ENCODE results near the gene FAM3C. TPM values are rescaled to one million over a fixed set of nuclear protein-coding genes. Genes with fewer than 3 reads are reported as not detected.
"Not testable (repeated sequence)": the region's sequence is repeated elsewhere in the genome, so short reads cannot be mapped to it uniquely, and the experiment has no call there.

Gene FAM3C
- total RNA-seq, 3 donors from 2014 or later, result 27.2 to 38.8 (median 36.6) TPM

- Histone ChIP-seq H3K9me3 (no peaks in the 10 kb centered on the region), H3K4me3 (no peak overlapping the region), H3K36me3 (ENCODE audit: low read depth) (no peaks in the 10 kb centered on the region), H3K4me1 (ENCODE audit: low read depth) (no peaks in the 10 kb centered on the region)
- intact Hi-C loops (cut with DNase I, micrococcal nuclease), result no loop called here
- no peak for TF ChIP-seq CTCF (IDR thresholded peaks at IDR 0.05)
- ATAC-seq (no peak), DNase-seq (no peak)
Observed at GRCh38 chr7:121430558-121430957, 34.5 kb upstream of the FAM3C start.

- H3K9me3 ChIP-seq, result no peaks in the 10 kb centered on the region
- intact Hi-C loops (cut with DNase I, micrococcal nuclease), result no loop called here
- DNase-seq, result no peak
- TF ChIP-seq CTCF (IDR thresholded peaks at IDR 0.05), result no peak
- no peaks in the 10 kb centered on the region for H3K4me1 ChIP-seq (ENCODE audit: low read depth)
- ATAC-seq, result no peak
- no peak overlapping the region for H3K4me3 ChIP-seq
- H3K36me3 ChIP-seq (ENCODE audit: low read depth), result no peaks in the 10 kb centered on the region
Observed at GRCh38 chr7:121429798-121430197, 33.7 kb upstream of the FAM3C start.

GRCh38 chr7:121428855-121429489, 32.9 kb upstream of the FAM3C start:
- TF ChIP-seq CTCF (IDR thresholded peaks at IDR 0.05), result no peak
- no peak overlapping the region for H3K4me3 ChIP-seq
- ATAC-seq, result no peak
- intact Hi-C loops (cut with DNase I, micrococcal nuclease), result no loop called here
- DNase-seq, result no peak
- H3K4me1 ChIP-seq (ENCODE audit: low read depth), result no peaks in the 10 kb centered on the region
- H3K9me3 ChIP-seq, result no peaks in the 10 kb centered on the region
- H3K36me3 ChIP-seq (ENCODE audit: low read depth), result no peaks in the 10 kb centered on the region

- ATAC-seq; H3K4me1 ChIP-seq (ENCODE audit: low read depth); H3K9me3 ChIP-seq; H3K4me3 ChIP-seq; intact Hi-C loops (cut with DNase I, micrococcal nuclease); H3K36me3 ChIP-seq (ENCODE audit: low read depth): not testable (repeated sequence)
- DNase-seq, result peak in 1 of 3 donors; percentile 31
Observed at GRCh38 chr7:121421743-121422142, 25.6 kb upstream of the FAM3C start.

GRCh38 chr7:121420976-121421375, 24.9 kb upstream of the FAM3C start:
- intact Hi-C loops (cut with DNase I, micrococcal nuclease), result no loop called here
- no peak for TF ChIP-seq CTCF (IDR thresholded peaks at IDR 0.05)
- H3K4me1 ChIP-seq (ENCODE audit: low read depth), result no peaks in the 10 kb centered on the region
- H3K9me3 ChIP-seq, result no peaks in the 10 kb centered on the region
- peak in 1 of 3 donors; percentile 18 for DNase-seq
- no peaks in the 10 kb centered on the region for H3K36me3 ChIP-seq (ENCODE audit: low read depth)
- peak; percentile 90 for ATAC-seq
- H3K4me3 ChIP-seq, result no peak overlapping the region

- H3K9me3 ChIP-seq, result no peaks in the 10 kb centered on the region
- DNase-seq (peak; percentile 18 to 45 (median 39)), ATAC-seq (peak; percentile 88)
- intact Hi-C loops (cut with DNase I, micrococcal nuclease), result no loop called here
- TF ChIP-seq CTCF (IDR thresholded peaks at IDR 0.05), result no peak
- H3K4me1 ChIP-seq (ENCODE audit: low read depth), result no peaks in the 10 kb centered on the region
- H3K4me3 ChIP-seq, result no peak overlapping the region
- no peaks in the 10 kb centered on the region for H3K36me3 ChIP-seq (ENCODE audit: low read depth)
Observed at GRCh38 chr7:121419201-121420148, 23.4 kb upstream of the FAM3C start.
